ENCODE data around the gene ABHD1. TPM values are rescaled to one million over a fixed set of nuclear protein-coding genes. Genes with fewer than 3 reads are reported as not detected.
A peak's percentile ranks its signal among the peaks of the same experiment; 100 is the strongest.
"Not testable (repeated sequence)": the region's sequence is repeated elsewhere in the genome, so short reads cannot be mapped to it uniquely, and the experiment has no call there.

ABHD1 gene
- total RNA-seq, 1 experiment from 2014 or later = not detected

DNA sequence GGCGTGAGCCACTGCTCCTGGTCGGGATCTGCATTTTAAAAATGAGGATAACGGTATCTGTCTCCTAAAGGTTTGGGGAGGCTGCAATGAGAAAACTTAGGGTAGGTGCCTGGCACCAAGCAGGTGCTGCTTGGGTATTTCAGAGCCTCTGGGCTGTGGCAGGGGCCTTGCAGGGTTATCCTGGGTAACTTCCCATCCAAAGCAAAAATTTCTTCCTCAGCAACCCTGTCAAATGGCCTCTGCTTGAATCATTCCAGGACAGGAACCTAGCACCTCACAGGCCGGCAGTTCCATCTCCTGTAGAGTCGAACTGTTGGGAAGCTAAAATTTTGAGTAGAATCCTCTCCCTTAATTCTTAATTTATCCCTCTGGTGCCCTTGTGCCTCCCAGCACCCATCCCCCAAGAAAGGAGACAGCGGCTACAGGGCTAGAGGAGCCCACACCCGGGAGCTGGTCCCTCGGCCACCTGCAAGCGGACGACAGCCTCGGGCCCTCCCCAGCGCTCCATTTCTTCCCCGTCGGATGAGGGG, 5.6 kb upstream of the ABHD1 start:
- no peak overlapping the region for H3K27ac ChIP-seq
- no peak for DNase-seq
- H3K27me3 ChIP-seq = peaks cover 36% of the 10 kb centered on the region
- H3K9me3 ChIP-seq (replicated peaks) = no peaks in the 10 kb centered on the region
- no peaks in the 10 kb centered on the region for H3K4me1 ChIP-seq
- no peak overlapping the region for H3K4me3 ChIP-seq
- H3K36me3 ChIP-seq = no peaks in the 10 kb centered on the region

DNA sequence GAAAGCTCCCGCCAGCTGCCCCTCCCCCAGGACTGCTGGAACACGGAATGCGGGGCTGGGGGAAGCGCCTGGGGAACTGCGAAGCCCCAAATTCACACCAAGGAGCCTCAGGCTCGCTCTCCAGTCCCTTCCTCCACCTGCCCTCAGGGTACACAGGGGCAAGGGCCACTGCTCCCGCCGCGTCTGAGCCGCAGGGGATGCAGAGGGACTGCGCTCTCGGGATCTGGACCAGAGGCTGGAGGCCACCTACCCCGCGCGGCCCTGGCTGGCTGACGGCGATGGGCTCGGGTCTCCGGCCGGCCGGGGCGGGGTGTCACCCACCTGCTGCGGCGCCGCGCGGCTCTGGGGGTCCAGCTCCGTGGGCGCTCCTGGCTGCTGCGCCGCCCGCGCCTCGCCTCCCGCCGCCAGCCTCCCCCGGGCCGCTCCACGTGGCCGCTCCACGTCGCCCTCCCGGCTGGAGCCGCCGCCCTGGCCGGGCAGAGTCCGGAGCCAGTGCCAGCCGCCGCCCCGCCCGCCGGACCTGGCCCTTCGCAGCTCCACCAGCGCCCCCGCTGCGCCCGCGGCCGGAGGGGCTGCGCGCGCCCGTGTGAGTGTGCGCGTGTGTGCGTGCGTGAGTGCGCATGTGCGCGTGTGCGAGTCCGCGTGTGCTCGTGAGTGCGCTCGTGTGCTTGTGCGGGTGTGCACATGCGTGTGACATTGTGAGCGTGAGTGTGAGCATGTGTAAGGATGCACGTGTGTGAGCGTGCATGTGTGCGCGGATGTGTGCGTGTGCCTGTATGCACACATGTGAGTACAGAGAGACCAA, 4.9 kb upstream of the ABHD1 start, which contains the start of gene CGREF1:
Gene CGREF1, minus strand, starts transcription at position 604 of the 805 bp plus-strand sequence. CDS start 14,762 bp downstream, outside the sequence.
- H3K27ac ChIP-seq = no peak within 1 kb of the TSS
- no peaks in the 10 kb centered on the region for H3K36me3 ChIP-seq
- peaks cover 36% of the 10 kb centered on the region for H3K27me3 ChIP-seq

DNA sequence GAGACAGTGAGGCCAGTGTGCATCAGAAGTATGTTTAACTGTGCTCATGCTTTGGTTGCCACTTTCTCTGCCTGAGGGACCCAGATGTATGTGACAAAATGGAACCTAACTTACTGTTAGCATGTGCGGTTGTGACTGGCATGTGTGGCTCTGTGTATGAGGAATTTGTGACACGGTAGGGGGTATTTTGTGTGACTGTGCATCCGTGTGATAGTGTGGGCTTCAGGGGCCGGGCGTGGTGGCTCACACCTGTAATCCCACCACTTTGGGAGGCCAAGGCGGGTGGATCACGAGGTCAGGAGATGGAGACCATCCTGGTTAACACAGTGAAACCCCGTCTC, 4.3 kb upstream of the ABHD1 start:
- not testable (repeated sequence) for H3K4me1 ChIP-seq; H3K9me3 ChIP-seq (replicated peaks); H3K27ac ChIP-seq; H3K4me3 ChIP-seq; H3K36me3 ChIP-seq; DNase-seq
- peaks cover 36% of the 10 kb centered on the region for H3K27me3 ChIP-seq

More for the DNA sequence above, 4.9 kb upstream of the ABHD1 start, which contains the start of gene CGREF1:
- no peaks in the 10 kb centered on the region for H3K4me1 ChIP-seq
- no peaks in the 10 kb centered on the region for H3K9me3 ChIP-seq (replicated peaks)
- no peak for DNase-seq
- no peak within 1 kb of the TSS for H3K4me3 ChIP-seq

DNA sequence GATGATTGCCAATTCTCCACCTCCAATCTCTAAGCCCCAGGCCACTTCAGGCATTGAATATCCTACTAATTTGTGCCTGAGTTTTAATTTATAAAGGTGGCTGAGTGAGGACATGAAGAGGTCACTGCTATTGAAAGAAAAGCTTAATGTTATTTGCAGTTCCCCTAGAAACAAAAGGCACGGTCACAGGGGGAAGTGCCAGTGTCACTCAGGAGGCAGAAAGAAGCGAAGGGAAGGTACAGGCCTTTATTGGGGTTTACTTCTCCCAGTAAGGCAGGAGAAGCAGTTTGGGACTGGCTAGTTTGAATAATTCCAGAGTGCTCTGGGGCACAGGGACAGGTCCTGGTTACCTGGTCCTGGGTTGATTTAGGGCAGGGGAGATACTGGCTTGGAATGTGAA, 1.7 kb upstream of the ABHD1 start:
- Histone ChIP-seq H3K27ac (no peak overlapping the region), H3K4me1 (no peaks in the 10 kb centered on the region), H3K9me3 (replicated peaks) (no peaks in the 10 kb centered on the region), H3K36me3 (no peaks in the 10 kb centered on the region), H3K4me3 (no peak overlapping the region), H3K27me3 (peaks cover 28% of the 10 kb centered on the region)
- no peak for DNase-seq

DNA sequence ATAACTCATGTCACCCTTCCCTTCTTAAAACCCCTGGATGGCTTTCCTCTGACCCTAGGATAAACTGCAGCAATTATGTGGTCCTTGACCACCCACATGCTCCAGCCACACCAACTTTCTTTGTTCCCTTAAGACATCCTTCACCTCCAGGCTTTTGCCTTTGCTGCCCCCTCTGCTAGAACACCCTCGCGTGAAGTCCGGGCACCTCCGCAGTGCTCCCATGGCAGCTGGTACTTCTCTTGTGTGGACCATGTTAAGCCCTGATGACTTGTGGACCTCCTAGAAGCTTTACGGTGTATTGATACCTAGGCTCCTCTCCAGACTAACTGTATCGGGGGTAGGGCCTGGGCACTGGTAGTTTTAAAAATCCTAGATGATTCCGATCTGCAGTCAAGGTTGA, 824 bp upstream of the ABHD1 start:
- Histone ChIP-seq H3K36me3 (no peaks in the 10 kb centered on the region), H3K27ac (no peak overlapping the region), H3K4me1 (no peaks in the 10 kb centered on the region), H3K27me3 (peaks cover 27% of the 10 kb centered on the region), H3K4me3 (no peak overlapping the region), H3K9me3 (replicated peaks) (no peaks in the 10 kb centered on the region)
- DNase-seq = no peak

DNA sequence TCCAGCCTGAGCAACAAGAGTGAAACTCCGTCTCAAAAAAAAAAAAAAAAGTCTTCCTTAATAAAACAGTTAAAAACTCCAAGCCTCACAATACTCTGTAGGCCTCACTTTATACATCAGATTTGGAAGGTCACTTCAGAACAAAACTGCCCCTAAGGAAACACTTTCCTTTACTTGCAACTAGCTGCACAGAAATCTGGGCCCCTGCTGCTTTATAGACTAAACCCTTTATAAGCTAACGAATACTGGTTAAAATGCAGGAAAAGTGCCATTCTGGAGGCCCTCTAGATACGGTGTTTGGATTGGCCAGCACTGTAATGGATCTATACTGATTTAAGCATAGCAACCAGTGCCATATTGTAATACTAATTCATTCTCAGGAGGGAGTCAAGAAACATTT, 1.5 kb downstream of the ABHD1 start:
- Histone ChIP-seq H3K36me3 (no peaks in the 10 kb centered on the region), H3K4me3 (no peak overlapping the region), H3K9me3 (replicated peaks) (no peaks in the 10 kb centered on the region), H3K27ac (no peak overlapping the region), H3K4me1 (no peaks in the 10 kb centered on the region), H3K27me3 (peaks cover 20% of the 10 kb centered on the region)
- DNase-seq = no peak

DNA sequence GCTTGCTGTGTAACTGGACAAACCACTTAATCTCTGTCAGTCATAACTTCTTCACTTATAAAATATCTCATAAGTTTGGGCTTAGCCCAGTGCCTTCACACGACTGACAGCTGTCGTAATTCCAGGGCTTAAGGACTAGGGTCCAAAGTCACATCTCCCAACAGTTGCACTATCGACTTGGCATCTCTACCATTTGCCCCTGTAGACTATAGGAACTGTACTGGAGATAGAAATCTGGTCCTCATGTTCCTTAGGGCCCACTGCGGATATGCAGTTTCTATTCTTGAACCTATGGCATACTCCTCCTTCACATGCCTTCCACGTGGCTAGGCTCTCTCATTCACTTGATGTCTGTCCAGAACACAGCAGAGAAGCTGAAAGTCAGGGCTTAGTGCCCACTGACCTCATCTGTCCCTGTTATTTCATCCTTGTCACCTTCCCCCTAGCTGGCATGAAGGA, 2.7 kb downstream of the ABHD1 start:
- H3K4me1 ChIP-seq = no peaks in the 10 kb centered on the region
- no peak for DNase-seq
- H3K27ac ChIP-seq = no peak overlapping the region
- H3K4me3 ChIP-seq = no peak overlapping the region
- peaks cover 4% of the 10 kb centered on the region; the same call in 1 of the 2 replicates for H3K36me3 ChIP-seq
- no peaks in the 10 kb centered on the region for H3K9me3 ChIP-seq (replicated peaks)
- H3K27me3 ChIP-seq = peaks cover 9% of the 10 kb centered on the region

DNA sequence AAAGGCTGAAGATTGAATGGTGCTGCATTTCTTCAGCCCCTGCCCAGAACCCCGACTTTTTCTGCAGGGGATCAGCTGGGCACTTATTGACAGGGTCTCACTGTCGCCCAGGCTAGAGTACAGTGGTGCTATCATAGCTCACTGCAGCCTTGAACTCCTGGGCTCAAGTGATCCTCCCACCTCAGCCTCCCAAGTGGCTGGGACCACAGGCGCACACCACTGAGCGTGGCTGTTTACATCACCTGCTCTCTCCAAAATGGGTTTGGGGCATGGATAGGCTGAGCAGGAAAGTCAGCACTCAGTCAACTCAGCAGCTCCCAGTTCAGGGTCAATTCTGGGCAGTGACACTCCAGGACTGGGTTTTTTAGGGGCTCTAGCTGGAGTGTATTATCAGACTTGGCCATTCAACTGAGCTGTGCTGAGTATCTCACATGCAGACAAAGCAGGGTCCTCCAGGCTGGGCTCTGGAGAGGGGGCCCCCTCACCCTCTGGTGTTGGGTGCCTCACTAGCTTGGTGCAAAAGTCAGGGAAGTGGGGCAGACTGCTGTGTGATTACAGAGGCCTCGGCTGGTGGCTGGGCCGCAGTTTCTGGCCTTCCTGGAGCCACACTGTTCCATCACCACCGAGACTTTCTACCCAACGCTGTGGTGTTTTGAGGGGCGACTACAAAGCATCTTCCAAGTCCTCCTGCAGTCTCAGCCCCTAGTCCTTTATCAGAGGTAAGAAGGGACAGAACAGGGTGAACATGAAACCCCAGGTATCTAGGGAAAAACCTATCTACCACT, 4.5 kb downstream of the ABHD1 start:
- no peak for DNase-seq
- Histone ChIP-seq H3K36me3 (peaks cover 6% of the 10 kb centered on the region; the same call in 1 of the 2 replicates), H3K4me3 (no peak overlapping the region), H3K27ac (no peak overlapping the region), H3K9me3 (replicated peaks) (no peaks in the 10 kb centered on the region), H3K27me3 (no peaks in the 10 kb centered on the region; the same call in 1 of the 2 replicates), H3K4me1 (peaks cover 1% of the 10 kb centered on the region; the same call in 1 of the 2 replicates)

DNA sequence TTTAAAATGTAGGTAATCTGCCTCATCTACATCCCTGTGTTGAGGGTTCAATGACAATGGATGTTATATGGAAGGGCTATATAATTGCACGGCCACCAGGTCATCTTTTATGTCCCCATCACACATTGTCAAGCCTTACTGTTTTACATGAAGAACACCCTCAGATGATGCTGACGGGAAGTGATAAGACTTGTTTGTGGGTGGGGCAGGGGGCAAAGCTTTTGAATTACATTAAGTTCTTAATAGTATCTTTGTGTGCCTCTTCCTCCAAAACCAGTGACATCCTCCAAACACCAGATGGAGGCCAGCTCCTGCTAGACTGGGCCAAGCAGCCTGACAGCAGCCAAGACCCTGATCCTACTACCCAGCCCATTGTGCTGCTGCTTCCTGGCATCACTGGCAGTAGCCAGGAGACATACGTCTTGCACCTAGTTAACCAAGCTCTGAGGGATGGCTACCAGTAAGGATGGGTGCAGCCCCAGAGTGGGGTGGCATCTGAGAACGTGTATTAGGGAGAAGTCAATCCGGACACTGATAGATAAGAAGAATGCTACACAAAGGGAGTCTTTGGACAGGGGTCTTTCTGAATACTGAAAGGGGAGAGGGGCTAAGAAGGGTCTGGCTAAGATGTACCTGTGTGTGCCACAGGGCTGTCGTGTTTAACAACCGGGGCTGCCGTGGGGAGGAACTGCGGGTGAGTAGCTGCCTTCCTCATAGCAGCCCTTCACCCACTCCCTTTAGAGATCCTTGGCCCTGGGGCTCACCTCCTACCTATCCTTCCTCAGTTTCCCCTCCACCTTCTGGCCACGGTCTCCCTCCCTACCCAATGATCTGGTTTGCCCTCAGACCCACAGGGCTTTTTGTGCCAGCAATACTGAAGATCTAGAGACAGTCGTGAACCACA, 5.3 kb downstream of the ABHD1 start:
- no peak overlapping the region for H3K27ac ChIP-seq
- H3K4me1 ChIP-seq = peaks cover 6% of the 10 kb centered on the region; the same call in 1 of the 2 replicates
- no peak for DNase-seq
- no peaks in the 10 kb centered on the region for H3K9me3 ChIP-seq (replicated peaks)
- H3K36me3 ChIP-seq = peaks cover 6% of the 10 kb centered on the region; the same call in 1 of the 2 replicates
- H3K27me3 ChIP-seq = no peaks in the 10 kb centered on the region; the same call in 1 of the 2 replicates
- H3K4me3 ChIP-seq = no peak overlapping the region

DNA sequence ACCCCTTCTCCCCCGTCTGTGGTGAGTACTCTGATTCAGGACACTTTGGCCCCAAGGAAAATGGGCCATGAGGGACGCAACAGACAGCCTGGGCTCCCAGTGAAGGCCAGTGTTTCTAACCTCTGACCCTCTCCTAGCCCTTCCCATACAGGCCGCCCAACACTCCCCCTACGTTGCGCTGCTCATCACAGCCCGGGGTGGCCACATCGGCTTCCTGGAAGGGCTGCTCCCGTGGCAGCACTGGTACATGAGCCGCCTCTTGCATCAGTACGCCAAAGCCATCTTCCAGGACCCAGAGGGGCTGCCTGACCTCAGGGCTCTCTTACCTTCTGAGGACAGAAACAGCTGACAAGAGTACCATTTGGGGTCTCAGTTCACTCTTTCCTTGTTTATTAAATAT, 6.8 kb downstream of the ABHD1 start:
- Histone ChIP-seq H3K4me1 (peaks cover 6% of the 10 kb centered on the region; the same call in 1 of the 2 replicates), H3K36me3 (peaks cover 6% of the 10 kb centered on the region; the same call in 1 of the 2 replicates), H3K9me3 (replicated peaks) (no peaks in the 10 kb centered on the region), H3K27me3 (no peaks in the 10 kb centered on the region; the same call in 1 of the 2 replicates), H3K27ac (no peak overlapping the region), H3K4me3 (no peak overlapping the region)
- no peak for DNase-seq

DNA sequence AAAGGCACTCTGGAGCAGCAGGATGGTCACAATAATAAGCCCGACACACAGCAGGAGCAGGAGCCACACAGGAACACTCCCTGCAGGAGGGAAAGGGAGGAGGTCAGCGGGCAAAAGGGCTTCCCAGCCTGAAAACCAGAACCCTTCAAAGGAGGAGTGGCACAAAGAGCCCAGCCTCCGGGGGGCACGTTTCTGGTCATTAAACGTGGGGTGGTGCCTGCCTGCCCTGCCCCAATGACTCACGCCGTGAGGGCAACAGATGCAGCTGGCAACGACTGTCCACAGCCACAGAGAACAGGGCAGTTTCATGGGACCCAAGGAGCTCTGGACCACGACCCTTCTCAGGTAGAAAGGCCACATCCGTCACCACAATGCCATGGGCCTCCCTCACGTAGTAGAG, 7.8 kb downstream of the ABHD1 start:
- Histone ChIP-seq H3K4me3 (no peak overlapping the region), H3K4me1 (peaks cover 6% of the 10 kb centered on the region; the same call in 1 of the 2 replicates), H3K9me3 (replicated peaks) (no peaks in the 10 kb centered on the region), H3K27ac (no peak overlapping the region), H3K27me3 (no peaks in the 10 kb centered on the region), H3K36me3 (peaks cover 6% of the 10 kb centered on the region; the same call in 1 of the 2 replicates)
- DNase-seq = no peak

DNA sequence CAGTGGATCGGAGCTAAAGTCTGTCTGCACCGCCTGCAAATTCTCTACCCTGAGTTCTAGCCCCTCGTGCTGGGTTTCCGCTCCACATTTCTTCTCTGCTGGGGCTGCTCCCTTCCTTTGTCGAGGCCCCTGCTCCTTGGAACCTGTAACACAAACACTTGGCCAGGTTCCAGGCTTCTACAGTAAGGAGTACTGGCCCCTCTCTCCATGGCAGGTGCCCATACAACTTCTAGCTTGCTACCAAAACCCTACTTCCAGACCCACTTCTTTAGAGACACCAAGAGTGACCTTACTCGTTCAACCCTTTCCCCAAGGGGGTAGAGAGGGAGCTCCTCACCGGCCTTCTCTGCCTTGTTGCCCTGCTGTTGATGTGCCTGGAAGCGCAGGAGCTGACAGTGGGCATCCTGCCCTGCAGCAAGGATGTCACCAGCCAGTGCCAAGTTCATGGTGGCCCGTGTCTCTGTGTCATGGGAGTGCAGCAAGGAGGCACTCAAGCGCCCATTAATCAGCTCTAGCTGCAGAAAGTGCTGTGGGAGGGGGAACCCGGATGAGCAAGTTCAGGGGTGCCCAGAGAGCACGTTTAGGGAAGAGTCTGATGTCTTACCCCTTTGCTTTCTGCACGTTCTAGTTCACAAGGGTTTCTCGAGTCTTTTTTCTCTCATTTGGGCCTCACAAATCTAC, 9.7 kb downstream of the ABHD1 start:
- H3K36me3 ChIP-seq = peaks cover 6% of the 10 kb centered on the region; the same call in 1 of the 2 replicates
- H3K4me1 ChIP-seq = peaks cover 6% of the 10 kb centered on the region; the same call in 1 of the 2 replicates
- H3K9me3 ChIP-seq (replicated peaks) = no peaks in the 10 kb centered on the region
- H3K4me3 ChIP-seq = peak overlapping the region; percentile 88
- no peak for DNase-seq
- H3K27me3 ChIP-seq = 0 out of 2 replicates have a peak, but pooled peaks cover 3% of the 10 kb centered on the region
- H3K27ac ChIP-seq = no peak overlapping the region
